GM23338 (cell line): ENCODE results near the gene APOBEC3B. TPM values are rescaled to one million over a fixed set of nuclear protein-coding genes. Genes with fewer than 3 reads are reported as not detected.

Experiments used
- ATAC-seq: fragments of 200-7000 bp; cut with Tn5 transposase; 3 replicates; pipeline ENCODE4 v1.9.1; 2020
- DNase-seq: peaks from one replicate; pipeline ENCODE4 v3.0.0-alpha.2; 2015; ENCODE audit warnings: low spot score
- H2AFZ ChIP-seq: fragments of 200-600 bp; sonication (generic); 2 replicates; pipeline ENCODE4 v1.8.0; 2016; ENCODE audit warnings: antibody characterized with exemption, mild to moderate bottlenecking, moderate library complexity
- H3F3A ChIP-seq: fragments of 200-600 bp; sonication (generic); replicated peaks from 2 replicates; pipeline ENCODE4 v1.8.0; 2017; ENCODE audit warnings: antibody characterized with exemption, mixed run types, low read depth
- H3K27ac ChIP-seq: fragments of 200-600 bp; sonication (generic); 2 replicates; pipeline ENCODE4 v1.6.1; 2016; ENCODE audit warnings: low read depth
- H3K27me3 ChIP-seq: fragments of 200-600 bp; sonication (generic); 2 replicates; pipeline ENCODE4 v1.8.0; 2016; ENCODE audit warnings: mild to moderate bottlenecking, mixed run types, moderate library complexity; ENCODE audit not compliant: insufficient read depth
- H3K36me3 ChIP-seq: fragments of 200-600 bp; sonication (generic); 2 replicates; pipeline ENCODE4 v1.8.0; 2016; ENCODE audit warnings: mild to moderate bottlenecking; ENCODE audit not compliant: insufficient read depth
- H3K4me1 ChIP-seq: fragments of 200-600 bp; sonication (generic); 2 replicates; pipeline ENCODE4 v1.8.0; 2016; ENCODE audit warnings: mild to moderate bottlenecking, moderate library complexity; ENCODE audit not compliant: insufficient read depth
- H3K4me2 ChIP-seq: fragments of 200-600 bp; sonication (generic); 2 replicates; pipeline ENCODE4 v1.7.1; 2017; ENCODE audit warnings: mixed run types
- H3K4me3 ChIP-seq: fragments of 200-600 bp; sonication (generic); 2 replicates; pipeline ENCODE4 v1.6.1; 2016; ENCODE audit warnings: mixed run types
- H3K79me2 ChIP-seq: fragments of 200-600 bp; sonication (generic); replicated peaks from 2 replicates; pipeline ENCODE4 v1.8.0; 2017; ENCODE audit warnings: mild to moderate bottlenecking; ENCODE audit not compliant: insufficient read depth
- H3K9me2 ChIP-seq: fragments of 200-600 bp; sonication (generic); 2 replicates; pipeline ENCODE4 v1.8.0; 2017; ENCODE audit not compliant: insufficient read depth
- H4K20me1 ChIP-seq: fragments of 200-600 bp; sonication (generic); replicated peaks from 2 replicates; pipeline ENCODE4 v1.8.0; 2017; ENCODE audit warnings: mild to moderate bottlenecking; ENCODE audit not compliant: insufficient read depth
- H3K27ac Mint-ChIP-seq: 2 replicates; pipeline ENCODE4 v1.8.0; 2020; ENCODE audit warnings: inconsistent platforms, mild to moderate bottlenecking, moderate library complexity, mixed read lengths
- H3K27me3 Mint-ChIP-seq: 3 replicates; pipeline ENCODE4 v1.8.0; 2022; ENCODE audit warnings: low read depth, mild to moderate bottlenecking, moderate library complexity, mixed read lengths, inconsistent platforms; ENCODE audit not compliant: insufficient read depth, poor library complexity
- H3K36me3 Mint-ChIP-seq: 3 replicates; pipeline ENCODE4 v1.8.0; 2021; ENCODE audit warnings: low read depth, mild to moderate bottlenecking, inconsistent platforms, moderate library complexity, mixed read lengths
- H3K4me1 Mint-ChIP-seq: 3 replicates; pipeline ENCODE4 v1.8.0; 2020; ENCODE audit warnings: mild to moderate bottlenecking, inconsistent platforms, mixed read lengths
- H3K4me3 Mint-ChIP-seq: 3 replicates; pipeline ENCODE4 v1.8.0; 2021; ENCODE audit warnings: moderate library complexity, mild to moderate bottlenecking, inconsistent platforms, mixed read lengths
- H3K9me3 Mint-ChIP-seq: 3 replicates; pipeline ENCODE4 v1.8.0; 2020; ENCODE audit warnings: moderate library complexity, mild to moderate bottlenecking, inconsistent platforms, mixed read lengths
- CREB1 ChIP-seq: fragments of 250-450 bp; sonication (Bioruptor Pico); IDR thresholded peaks from 2 replicates; pipeline ENCODE4 v1.5.0; 2020; ENCODE audit warnings: low read depth, mild to moderate bottlenecking, moderate library complexity
- CTCF ChIP-seq, 2 experiments: fragments of 200-600 bp in 1 of 2; sonication (generic) in 1 of 2; conservative IDR thresholded peaks; 2 replicates each; pipeline versions ENCODE4 v1.5.1 to v1.6.1; 2016 to 2017; ENCODE audit warnings: antibody characterized with exemption in 2 of 2, low read depth in 2 of 2, mild to moderate bottlenecking in 2 of 2, moderate library complexity in 1 of 2
- EZH2 ChIP-seq: fragments of 200-600 bp; sonication (generic); IDR thresholded peaks from one replicate; pipeline ENCODE4 v1.8.0; 2017; ENCODE audit warnings: antibody characterized with exemption, mild to moderate bottlenecking, low read depth; ENCODE audit not compliant: unreplicated experiment
- EZH2phosphoT487 ChIP-seq: fragments of 200-600 bp; sonication (generic); IDR thresholded peaks from one replicate; pipeline ENCODE4 v1.8.1; 2018; ENCODE audit warnings: antibody characterized with exemption; ENCODE audit not compliant: unreplicated experiment
- NANOG ChIP-seq: IDR thresholded peaks from 2 replicates; pipeline ENCODE4 v1.6.1; 2016; ENCODE audit warnings: antibody characterized with exemption, borderline replicate concordance
- STAT1 ChIP-seq: IDR thresholded peaks from one replicate; pipeline ENCODE4 v1.6.1; 2016; ENCODE audit warnings: antibody characterized with exemption; ENCODE audit not compliant: unreplicated experiment
- ZNF462 ChIP-seq: fragments of 250-450 bp; sonication (Bioruptor Pico); IDR thresholded peaks from 2 replicates; pipeline ENCODE4 v1.5.0; 2020; ENCODE audit warnings: mild to moderate bottlenecking, moderate library complexity
- polyA plus RNA-seq: library from polyadenylated mRNA; unstranded; fragments of >200 nt; fragmentation: Nextera tagmentation; extraction: Ambion mirVana; gene quantifications from 2 replicates; pipeline ENCODE4 v1.2.1, GENCODE V29; 2016
- total RNA-seq: library from RNA; depleted of rRNA; stranded (reverse); fragments of >200 nt; shearing (Covaris generic); gene quantifications from 2 replicates; pipeline ENCODE4 v1.2.3, GENCODE V29; 2014

The APOBEC3B gene
- total and polyA plus RNA-seq, 2 experiments from 2014 or later, result 7.0 to 9.2 TPM

GRCh38 chr22:38967451-38968450, 14.4 kb upstream of the APOBEC3B start:
- Histone ChIP-seq H3K79me2 (no peaks in the 10 kb centered on the region), H3K27ac (no peak overlapping the region), H3K4me3 (no peak overlapping the region), H3K9me2 (no peaks in the 10 kb centered on the region), H2AFZ (no peak overlapping the region), H3K4me1 (no peaks in the 10 kb centered on the region), H3F3A (no peaks in the 10 kb centered on the region), H3K27me3 (no peaks in the 10 kb centered on the region), H3K36me3 (no peaks in the 10 kb centered on the region), H3K4me2 (no peak overlapping the region), H4K20me1 (no peaks in the 10 kb centered on the region)
- TF ChIP-seq STAT1, result no peak
- Mint-ChIP-seq H3K4me1 (peaks cover 22% of the 10 kb centered on the region), H3K9me3 (no peaks in the 10 kb centered on the region), H3K4me3 (no peak overlapping the region), H3K27ac (no peak overlapping the region), H3K36me3 (no peaks in the 10 kb centered on the region; the same call in 2 of the 3 replicates), H3K27me3 (peaks cover 10% of the 10 kb centered on the region)
- DNase-seq (no peak), ATAC-seq (no peak)

GRCh38 chr22:38968801-38969200, 13.3 kb upstream of the APOBEC3B start:
- Mint-ChIP-seq H3K4me1 (peaks cover 15% of the 10 kb centered on the region), H3K36me3 (no peaks in the 10 kb centered on the region; the same call in 2 of the 3 replicates), H3K9me3 (peaks cover 3% of the 10 kb centered on the region; the same call in 2 of the 3 replicates), H3K27me3 (peaks cover 12% of the 10 kb centered on the region), H3K27ac (no peak overlapping the region), H3K4me3 (no peak overlapping the region)
- Histone ChIP-seq H3K9me2 (no peaks in the 10 kb centered on the region), H3K27ac (no peak overlapping the region), H3F3A (no peaks in the 10 kb centered on the region), H3K4me1 (no peaks in the 10 kb centered on the region), H2AFZ (no peak overlapping the region), H3K4me2 (no peak overlapping the region), H3K27me3 (no peaks in the 10 kb centered on the region), H3K4me3 (no peak overlapping the region), H3K36me3 (no peaks in the 10 kb centered on the region), H3K79me2 (no peaks in the 10 kb centered on the region), H4K20me1 (no peaks in the 10 kb centered on the region)
- TF ChIP-seq CREB1 (CRISPR knock-in tag), result no peak
- no peak for TF ChIP-seq EZH2phosphoT487
- TF ChIP-seq ZNF462 (CRISPR knock-in tag), result no peak
- no peak for TF ChIP-seq CTCF (conservative IDR thresholded peaks at IDR 0.05; ENCODE audit: low read depth in 2 of 2)
- TF ChIP-seq EZH2, result no peak
- TF ChIP-seq NANOG, result no peak
- no peak for DNase-seq
- ATAC-seq, result no peak
